HepG2 (cell line): ENCODE results near the gene ADAMTS13. TPM values are rescaled to one million over a fixed set of nuclear protein-coding genes. Genes with fewer than 3 reads are reported as not detected.
A peak's percentile ranks its signal among the peaks of the same experiment; 100 is the strongest.

ENCODE experiments used
- ATAC-seq: fragments of 200-7000 bp; cut with Tn5 transposase; 3 replicates; pipeline ENCODE4 v1.9.1; 2020; ENCODE audit warnings: mild to moderate bottlenecking, moderate library complexity
- BruUV-seq: library from RNA; stranded (reverse); fragments of 400-500 nt; replicated peaks from 2 replicates; lab custom pipeline; 2021; lab: Mats Ljungman, UMichigan
- CTCF ChIA-PET: fragments of 300-600 bp; formaldehyde crosslinking; extraction: SDS; loops from one replicate; lab custom pipeline; 2021; ENCODE audit warnings: low total read pairs, inconsistent platforms, low intra/inter-chr PET ratio; lab: Yijun Ruan, JAX
- POLR2A ChIA-PET: fragments of 350-600 bp; sonication (Branson Sonifier 250); formaldehyde crosslinking; loops from one replicate; lab custom pipeline; 2020; ENCODE audit warnings: antibody characterized with exemption, inconsistent platforms; lab: Yijun Ruan, JAX
- DNase-seq: peaks from one replicate; pipeline ENCODE4 v3.0.0-alpha.2; 2015; ENCODE audit warnings: low spot score
- FAIRE-seq: peaks from 3 replicates; lab custom pipeline; 2011; peaks lifted over from hg19 to GRCh38; lab: Jason Lieb, UNC
- H2AFZ ChIP-seq: one replicate; pipeline ENCODE4 v1.6.1; 2011; ENCODE audit warnings: low read length, inconsistent platforms
- H3K27ac ChIP-seq: fragments of 300-600 bp; 3 replicates; pipeline ENCODE4 v1.8.0; 2011; ENCODE audit warnings: mixed run types, mild to moderate bottlenecking, mixed read lengths, low read length, inconsistent platforms; ENCODE audit not compliant: insufficient read depth; ENCODE audit errors: extremely low read length
- H3K27me3 ChIP-seq, 2 experiments: fragments of 200-600 bp in 1 of 2; 2 replicates in 1 of 2; 3 replicates in 1 of 2; pipeline versions ENCODE4 v1.6.0 to v1.8.0; 2011; ENCODE audit warnings: low read length in 2 of 2, mild to moderate bottlenecking in 2 of 2, moderate library complexity in 2 of 2, inconsistent platforms in 1 of 2; ENCODE audit not compliant: insufficient read depth in 2 of 2, control insufficient read depth in 1 of 2
- H3K36me3 ChIP-seq, 2 experiments: fragments of 200-600 bp in 1 of 2; replicated peaks in 1 of 2; 2 replicates in 1 of 2; 3 replicates in 1 of 2; pipeline versions ENCODE4 v1.5.1 to v1.8.0; 2011; ENCODE audit warnings: low read length in 2 of 2, inconsistent platforms in 1 of 2; ENCODE audit not compliant: insufficient read depth in 2 of 2, control insufficient read depth in 1 of 2
- H3K4me1 ChIP-seq: 2 replicates; pipeline ENCODE4 v1.5.1; 2012; ENCODE audit warnings: low read length, inconsistent platforms; ENCODE audit not compliant: insufficient read depth
- H3K4me2 ChIP-seq: 2 replicates; pipeline ENCODE4 v1.6.0; 2011; ENCODE audit warnings: low read depth, low read length, inconsistent platforms
- H3K4me3 ChIP-seq, 3 experiments: fragments of 200-600 bp in 1 of 3; sonication (generic), shearing (Covaris generic) in 1 of 3; replicated peaks in 1 of 3; 2 replicates each; pipeline ENCODE4 v1.5.1; 2011 to 2016; ENCODE audit warnings: low read length in 3 of 3, inconsistent platforms in 2 of 3, low read depth in 2 of 3, mild to moderate bottlenecking in 2 of 3, control low read depth in 1 of 3, mixed read lengths in 1 of 3; ENCODE audit not compliant: insufficient read depth in 1 of 3
- H3K79me2 ChIP-seq: one replicate; pipeline ENCODE4 v1.6.1; 2011; ENCODE audit warnings: low read length, inconsistent platforms; ENCODE audit not compliant: insufficient read depth
- H3K9ac ChIP-seq: 2 replicates; pipeline ENCODE4 v1.6.0; 2011; ENCODE audit warnings: mild to moderate bottlenecking, low read depth, low read length, inconsistent platforms; ENCODE audit not compliant: insufficient read depth
- H3K9me3 ChIP-seq: 2 replicates; pipeline ENCODE4 v1.5.1; 2012; ENCODE audit warnings: mild to moderate bottlenecking, low read length
- H4K20me1 ChIP-seq: 2 replicates; pipeline ENCODE4 v1.6.0; 2011; ENCODE audit warnings: inconsistent platforms, mild to moderate bottlenecking, low read length, moderate library complexity; ENCODE audit not compliant: insufficient read depth
- AGO2 ChIP-seq: fragments of 200-400 bp; formaldehyde crosslinking; optimal IDR thresholded peaks from 2 replicates; pipeline ENCODE3; 2017; ENCODE audit warnings: mild to moderate bottlenecking, low read depth, low read length, moderate library complexity
- POLR2A ChIP-seq, 2 experiments: IDR thresholded peaks; 2 replicates each; pipeline ENCODE4 v1.6.1; 2011; ENCODE audit warnings: low read depth in 2 of 2, low read length in 2 of 2, mild to moderate bottlenecking in 1 of 2, moderate library complexity in 1 of 2; ENCODE audit not compliant: insufficient read depth in 1 of 2
- WGBS: methylation state at CpG from one replicate; pipeline ENCODE4 v1.1.6; 2017; ENCODE audit warnings: low lambda C conversion rate; 5-methylcytosine and 5-hydroxymethylcytosine counted together
- in situ Hi-C: cut with HindIII; loops from 2 replicates; pipeline ENCODE4 v1.10.0; 2017; ENCODE audit warnings: low pct_unique_long_range_greater_than_20kb; ENCODE audit not compliant: extremely low pct_ligation_motif_present
- intact Hi-C: fragments of 100-400 bp; cut with micrococcal nuclease; formaldehyde crosslinking; loops from one replicate; pipeline ENCODE4 v1.10.0; 2022; ENCODE audit not compliant: unreplicated experiment
- polyA plus RNA-seq, 8 experiments: library from polyadenylated mRNA; depleted of rRNA in 3 of 8; stranded (reverse) in 7 of 8; unstranded in 1 of 8; fragments of >200 nt; fragmentation: Illumina TruSeq in 4 of 8; extraction: Trizol in 4 of 8; gene quantifications; 2 replicates each; pipeline versions ENCODE4 v1.2.1 to v1.2.3, GENCODE V29; 2011 to 2016; ENCODE audit warnings: low read depth in 4 of 8, missing spikeins in 1 of 8, mixed read lengths in 1 of 8; ENCODE audit not compliant: insufficient read depth in 1 of 8
- total RNA-seq, 5 experiments: library from RNA; depleted of rRNA; stranded (reverse); fragments of >200 nt; fragmentation: Illumina TruSeq; extraction: Trizol; gene quantifications; 2 replicates each; pipeline ENCODE4 v1.2.3, GENCODE V29; 2016; ENCODE audit warnings: low read depth in 1 of 5
- TF ChIP-seq, protein P1 (sequence below): sonication (generic); formaldehyde crosslinking; IDR thresholded peaks from 2 replicates; pipeline ENCODE4 v1.9.0; 2022; ENCODE audit warnings: missing genetic modification reagents, mild to moderate bottlenecking, borderline replicate concordance
- TF ChIP-seq, protein P2 (sequence below): sonication (generic); formaldehyde crosslinking; IDR thresholded peaks from 2 replicates; pipeline ENCODE4 v1.5.0; 2020; ENCODE audit warnings: mild to moderate bottlenecking, missing genetic modification reagents, moderate library complexity
- TF ChIP-seq, protein P3 (sequence below): sonication (generic); formaldehyde crosslinking; IDR thresholded peaks from 2 replicates; pipeline ENCODE4 v1.5.0; 2020; ENCODE audit warnings: missing genetic modification reagents

ADAMTS13 gene
- total and polyA plus RNA-seq, 2 of the 13 experiments (the other 11 are each of a cell fraction or from before 2014, with no cell fraction given): 0.91 to 4.5 TPM

DNA sequence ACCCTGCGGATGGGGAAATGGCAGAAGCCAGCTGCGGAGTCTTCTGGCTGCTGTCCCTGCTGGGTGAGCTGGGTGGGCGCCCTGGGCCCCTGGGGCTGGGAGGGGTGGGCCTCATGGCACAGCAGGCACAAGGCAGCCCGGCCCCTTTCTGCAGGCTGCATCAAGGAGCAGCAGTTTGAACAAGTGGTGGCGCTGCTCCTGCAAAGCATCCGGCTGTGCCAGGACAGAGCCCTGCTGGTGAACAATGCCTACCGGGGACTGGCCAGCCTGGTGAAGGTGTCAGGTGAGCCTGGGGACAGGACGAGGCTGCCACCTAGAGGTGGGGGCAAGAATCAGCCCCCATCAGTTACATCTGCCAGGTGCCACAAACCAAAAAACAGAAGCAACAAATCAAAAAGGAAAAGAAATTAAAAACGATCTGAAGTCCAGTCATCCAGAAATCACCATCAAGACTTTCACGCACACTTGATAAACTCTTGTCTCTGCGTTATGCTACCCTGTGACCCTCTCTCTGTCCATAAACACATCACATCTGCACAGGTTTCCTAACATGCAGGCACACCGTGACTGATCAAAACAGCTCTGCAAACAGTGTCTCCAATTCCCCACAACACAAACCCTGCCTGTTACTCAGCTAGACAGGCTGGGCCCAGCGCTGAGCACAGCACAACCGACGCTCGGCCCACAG is 18.3 kb upstream of the ADAMTS13 start (continued):
- TF ChIP-seq, protein P1, sequence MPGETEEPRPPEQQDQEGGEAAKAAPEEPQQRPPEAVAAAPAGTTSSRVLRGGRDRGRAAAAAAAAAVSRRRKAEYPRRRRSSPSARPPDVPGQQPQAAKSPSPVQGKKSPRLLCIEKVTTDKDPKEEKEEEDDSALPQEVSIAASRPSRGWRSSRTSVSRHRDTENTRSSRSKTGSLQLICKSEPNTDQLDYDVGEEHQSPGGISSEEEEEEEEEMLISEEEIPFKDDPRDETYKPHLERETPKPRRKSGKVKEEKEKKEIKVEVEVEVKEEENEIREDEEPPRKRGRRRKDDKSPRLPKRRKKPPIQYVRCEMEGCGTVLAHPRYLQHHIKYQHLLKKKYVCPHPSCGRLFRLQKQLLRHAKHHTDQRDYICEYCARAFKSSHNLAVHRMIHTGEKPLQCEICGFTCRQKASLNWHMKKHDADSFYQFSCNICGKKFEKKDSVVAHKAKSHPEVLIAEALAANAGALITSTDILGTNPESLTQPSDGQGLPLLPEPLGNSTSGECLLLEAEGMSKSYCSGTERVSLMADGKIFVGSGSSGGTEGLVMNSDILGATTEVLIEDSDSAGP (CRISPR knock-in tag): 0 out of 2 replicates have a peak, but pooled peaks have one; percentile 20
- TF ChIP-seq, protein P2, sequence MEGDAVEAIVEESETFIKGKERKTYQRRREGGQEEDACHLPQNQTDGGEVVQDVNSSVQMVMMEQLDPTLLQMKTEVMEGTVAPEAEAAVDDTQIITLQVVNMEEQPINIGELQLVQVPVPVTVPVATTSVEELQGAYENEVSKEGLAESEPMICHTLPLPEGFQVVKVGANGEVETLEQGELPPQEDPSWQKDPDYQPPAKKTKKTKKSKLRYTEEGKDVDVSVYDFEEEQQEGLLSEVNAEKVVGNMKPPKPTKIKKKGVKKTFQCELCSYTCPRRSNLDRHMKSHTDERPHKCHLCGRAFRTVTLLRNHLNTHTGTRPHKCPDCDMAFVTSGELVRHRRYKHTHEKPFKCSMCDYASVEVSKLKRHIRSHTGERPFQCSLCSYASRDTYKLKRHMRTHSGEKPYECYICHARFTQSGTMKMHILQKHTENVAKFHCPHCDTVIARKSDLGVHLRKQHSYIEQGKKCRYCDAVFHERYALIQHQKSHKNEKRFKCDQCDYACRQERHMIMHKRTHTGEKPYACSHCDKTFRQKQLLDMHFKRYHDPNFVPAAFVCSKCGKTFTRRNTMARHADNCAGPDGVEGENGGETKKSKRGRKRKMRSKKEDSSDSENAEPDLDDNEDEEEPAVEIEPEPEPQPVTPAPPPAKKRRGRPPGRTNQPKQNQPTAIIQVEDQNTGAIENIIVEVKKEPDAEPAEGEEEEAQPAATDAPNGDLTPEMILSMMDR (CRISPR knock-in tag): peak; percentile 88

DNA sequence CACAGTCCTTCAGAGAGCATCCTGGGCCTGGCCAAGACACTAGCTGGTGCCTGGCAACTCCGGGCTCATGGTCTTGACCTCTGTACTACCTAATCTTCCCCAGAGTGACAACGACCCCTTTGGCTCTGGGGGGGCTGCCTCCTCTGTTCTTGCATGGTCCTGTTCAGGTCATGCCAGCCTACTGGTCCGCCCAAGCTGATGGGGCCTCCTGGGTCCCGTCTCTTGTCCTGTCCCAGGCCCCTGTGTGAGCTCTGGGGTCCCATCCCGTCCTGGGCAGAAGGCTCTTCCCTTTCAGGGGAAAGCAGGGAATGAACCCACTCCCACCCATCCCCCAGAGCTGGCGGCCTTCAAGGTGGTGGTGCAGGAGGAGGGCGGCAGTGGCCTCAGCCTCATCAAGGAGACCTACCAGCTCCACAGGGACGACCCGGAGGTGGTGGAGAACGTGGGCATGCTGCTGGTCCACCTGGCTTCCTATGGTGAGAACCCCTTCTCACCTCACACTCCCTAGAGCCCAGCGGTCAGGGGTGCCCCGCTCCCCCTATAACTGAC is 17.6 kb upstream of the ADAMTS13 start:
- ChIA-PET POLR2A (interaction anchor here (1.2 kb wide), 1 partner anchor 74 kb away, joined by 3 read pairs; the partner anchor contains the start of gene SLC2A6), CTCF (interaction anchor here (0.7 to 1.7 kb wide), 5 partner anchors 45 to 218 kb away, joined by 3 to 7 read pairs (median 3); no protein-coding TSS in a partner anchor)
- no peaks in the 10 kb centered on the region for H3K27me3 ChIP-seq
- intact Hi-C loops: loop anchor here (1.0 kb wide), 1 partner anchor 44 kb away; no protein-coding TSS in a partner anchor
- H3K79me2 ChIP-seq: no peaks in the 10 kb centered on the region
- DNase-seq: no peak
- H2AFZ ChIP-seq: no peak overlapping the region
- H3K4me2 ChIP-seq: no peak overlapping the region
- H3K4me1 ChIP-seq: peaks cover 8% of the 10 kb centered on the region
- H3K4me3 ChIP-seq: no peak overlapping the region
- H3K36me3 ChIP-seq: peaks cover 15 to 34% of the 10 kb centered on the region in 2 experiments; a peak in 4 of 5 replicates
- TF ChIP-seq, protein P3, sequence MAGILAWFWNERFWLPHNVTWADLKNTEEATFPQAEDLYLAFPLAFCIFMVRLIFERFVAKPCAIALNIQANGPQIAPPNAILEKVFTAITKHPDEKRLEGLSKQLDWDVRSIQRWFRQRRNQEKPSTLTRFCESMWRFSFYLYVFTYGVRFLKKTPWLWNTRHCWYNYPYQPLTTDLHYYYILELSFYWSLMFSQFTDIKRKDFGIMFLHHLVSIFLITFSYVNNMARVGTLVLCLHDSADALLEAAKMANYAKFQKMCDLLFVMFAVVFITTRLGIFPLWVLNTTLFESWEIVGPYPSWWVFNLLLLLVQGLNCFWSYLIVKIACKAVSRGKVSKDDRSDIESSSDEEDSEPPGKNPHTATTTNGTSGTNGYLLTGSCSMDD (CRISPR knock-in tag): no peak
- TF ChIP-seq, protein P1 (CRISPR knock-in tag): peak; percentile 14; the same call in 1 of the 2 replicates
- TF ChIP-seq AGO2 (peak; percentile 91), POLR2A (IDR thresholded peaks at IDR 0.05; ENCODE audit: insufficient read depth in 1 of 2, low read depth in 2 of 2, low read length in 2 of 2) (peak in 1 of 2 experiments; percentile 46; a peak in 1 of 4 replicates)
- FAIRE-seq: no peak
- ATAC-seq: no peak
- WGBS: 70% methylated on average over 2 of the region's 12 CpGs
- BruUV-seq: no TSS peak
- 0 out of 2 replicates have a peak, but pooled peaks cover 4% of the 10 kb centered on the region for H4K20me1 ChIP-seq
- no peak overlapping the region for H3K9ac ChIP-seq
- H3K9me3 ChIP-seq: no peaks in the 10 kb centered on the region
- in situ Hi-C loops: loop anchor here (5.0 kb wide), 2 partner anchors 47 to 83 kb away; partner anchors contain the start of genes SURF1 and SURF2
- H3K27ac ChIP-seq: no peak overlapping the region
